Lung (tissue), 12 donors: Measurements from ENCODE around the gene ZNFX1. TPM values are rescaled to one million over a fixed set of nuclear protein-coding genes. Genes with fewer than 3 reads are reported as not detected.
"Not testable (repeated sequence)": the region's sequence is repeated elsewhere in the genome, so short reads cannot be mapped to it uniquely, and the experiment has no call there.

ENCODE experiments used
- ATAC-seq: fragments of 200-7000 bp; cut with Tn5 transposase; one replicate; pipeline ENCODE4 v1.9.1; 2020; ENCODE audit warnings: moderate number of reproducible peaks; ENCODE audit not compliant: insufficient read depth, low FRiP score
- DNase-seq, 3 donors: peaks; one replicate each; pipeline ENCODE4 v3.0.0-alpha.2; 2013 to 2017
- H3K27ac ChIP-seq, 2 donors: one replicate each; pipeline ENCODE4 v1.5.1; 2013; ENCODE audit warnings: mild to moderate bottlenecking in 2 of 2, moderate library complexity in 2 of 2, control low read depth in 1 of 2, inconsistent platforms in 1 of 2, low read depth in 1 of 2, low read length in 1 of 2
- H3K27me3 ChIP-seq, 3 donors: one replicate each; pipeline ENCODE4 v1.5.1; 2013; ENCODE audit warnings: low read length in 2 of 3; ENCODE audit not compliant: control insufficient read depth in 3 of 3, insufficient read depth in 3 of 3
- H3K36me3 ChIP-seq, 4 donors: one replicate each; pipeline ENCODE4 v1.5.1; 2013; ENCODE audit warnings: low read length in 4 of 4, mild to moderate bottlenecking in 1 of 4, moderate library complexity in 1 of 4; ENCODE audit not compliant: control insufficient read depth in 4 of 4, insufficient read depth in 4 of 4
- H3K4me1 ChIP-seq, 5 donors: one replicate each; pipeline ENCODE4 v1.5.1; 2013; ENCODE audit warnings: low read length in 5 of 5, mild to moderate bottlenecking in 2 of 5, moderate library complexity in 1 of 5; ENCODE audit not compliant: control insufficient read depth in 5 of 5, insufficient read depth in 5 of 5
- H3K4me3 ChIP-seq: one replicate; pipeline ENCODE4 v1.5.1; 2013; ENCODE audit warnings: mild to moderate bottlenecking, control low read depth, moderate library complexity
- H3K9ac ChIP-seq, 2 donors: one replicate each; pipeline ENCODE4 v1.5.1; 2013; ENCODE audit warnings: low read length in 2 of 2, control low read depth in 1 of 2; ENCODE audit not compliant: insufficient read depth in 1 of 2
- H3K9me3 ChIP-seq, 4 donors: one replicate each; pipeline ENCODE4 v1.5.1; 2013; ENCODE audit warnings: low read length in 3 of 4, mild to moderate bottlenecking in 1 of 4, moderate library complexity in 1 of 4; ENCODE audit not compliant: control insufficient read depth in 4 of 4, insufficient read depth in 3 of 4
- CTCF ChIP-seq: IDR thresholded peaks from 2 replicates; pipeline ENCODE4 v1.5.1; 2012; ENCODE audit warnings: mild to moderate bottlenecking; ENCODE audit errors: control extremely low read depth, extremely low read depth
- WGBS, 2 donors: extraction: QIAGEN DNeasy Blood & Tissue Kit; methylation state at CpG; one replicate each; pipeline ENCODE4 v1.1.7; 2013; 5-methylcytosine and 5-hydroxymethylcytosine counted together
- polyA plus RNA-seq, 2 donors: library from polyadenylated mRNA; stranded (reverse); fragments of 200-250 nt; gene quantifications; one replicate each; pipeline ENCODE4 v1.2.1, GENCODE V29; 2013
- total RNA-seq, 2 donors: library from RNA; depleted of rRNA in 1 of 2; stranded (reverse); fragments of >200 nt in 1 of 2; gene quantifications; one replicate each; pipeline ENCODE4 v1.2.1, GENCODE V29; 2014 to 2021
- donor health status: control.
- donor health status: control.
- donor health status: Bipolar disorder and iron deficiency.
- donor health status: healthy.
- donor health status: DM: yes; HTN: yes; CAD: no.

The ZNFX1 gene
- total and polyA plus RNA-seq, 4 donors, result 9.5 to 33.9 (median 24.1) TPM

GRCh38 chr20:49303065-49303552 lies 25.3 kb upstream of the ZNFX1 start:
- Histone ChIP-seq H3K27me3 (no peaks in the 10 kb centered on the region), H3K36me3 (no peaks in the 10 kb centered on the region), H3K4me3 (no peak overlapping the region), H3K4me1 (peaks cover 0 to 7% (median 0%) of the 10 kb centered on the region in 5 donors), H3K9me3 (no peaks in the 10 kb centered on the region), H3K9ac (no peak overlapping the region), H3K27ac (no peak overlapping the region)
- ATAC-seq (no peak), DNase-seq (peak in 2 of 3 donors; percentile 44 to 65)
- 16 to 37% methylated on average over 3 of the region's 3 CpGs for WGBS, 2 donors
- TF ChIP-seq CTCF, result no peak

- WGBS, 2 donors, result 54 to 75% methylated on average over 6 of the region's 6 CpGs
- Histone ChIP-seq H3K27me3 (no peaks in the 10 kb centered on the region), H3K4me3 (no peak overlapping the region), H3K4me1 (peaks cover 0 to 3% (median 0%) of the 10 kb centered on the region in 5 donors), H3K9me3 (no peaks in the 10 kb centered on the region), H3K9ac (no peak overlapping the region), H3K27ac (peak overlapping the region in 1 of 2 donors; percentile 80), H3K36me3 (peaks cover 0 to 5% (median 3%) of the 10 kb centered on the region in 4 donors)
- peak in 2 of 3 donors; percentile 28 to 37 for DNase-seq
- TF ChIP-seq CTCF, result no peak
- ATAC-seq, result no peak
Measured at GRCh38 chr20:49297605-49298530, 20.0 kb upstream of the ZNFX1 start.

DNA sequence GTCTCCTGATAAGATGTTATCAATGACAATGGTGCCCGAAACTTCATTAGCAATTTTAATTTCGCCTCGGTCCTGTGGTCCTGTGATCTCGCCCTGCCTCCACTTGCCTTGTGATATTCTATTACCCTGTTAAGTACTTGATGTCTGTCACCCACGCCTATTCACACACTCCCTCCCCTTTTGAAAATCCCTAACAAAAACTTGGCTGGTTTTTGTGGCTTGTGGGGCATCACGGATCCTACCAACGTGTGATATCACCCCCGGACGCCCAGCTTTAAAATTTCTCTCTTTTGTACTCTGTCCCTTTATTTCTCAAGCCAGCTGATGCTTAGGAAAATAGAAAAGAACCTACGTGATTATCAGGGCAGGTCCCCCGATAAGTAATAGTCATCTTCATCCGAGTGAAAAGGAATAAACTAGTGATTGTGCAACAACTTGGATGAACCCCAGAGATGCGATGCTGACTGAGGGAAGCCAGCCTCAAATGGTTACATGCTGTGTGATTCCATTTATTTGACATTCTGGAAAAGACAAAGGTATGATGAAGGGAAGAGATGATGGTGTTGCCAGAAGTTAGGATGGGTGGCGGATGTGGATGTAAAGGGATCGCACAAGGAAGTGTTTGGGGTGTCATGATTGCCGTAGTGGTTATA lies 16.3 kb upstream of the ZNFX1 start:
- Histone ChIP-seq H3K36me3 (peaks cover 18 to 30% (median 23%) of the 10 kb centered on the region in 4 donors), H3K4me1 (peaks cover 0 to 14% (median 0%) of the 10 kb centered on the region in 5 donors)
- 82 to 87% methylated on average over 13 to 14 of the region's 16 CpGs for WGBS, 2 donors
- not testable (repeated sequence) for H3K27me3 ChIP-seq, DNase-seq, H3K9ac ChIP-seq, H3K9me3 ChIP-seq, H3K27ac ChIP-seq, H3K4me3 ChIP-seq, ATAC-seq

GRCh38 chr20:49293122-49293521 lies 15.3 kb upstream of the ZNFX1 start:
- no peak for DNase-seq
- ATAC-seq, result no peak
- TF ChIP-seq CTCF, result no peak
- Histone ChIP-seq H3K4me3 (no peak overlapping the region), H3K27ac (no peak overlapping the region), H3K27me3 (no peaks in the 10 kb centered on the region), H3K9me3 (no peaks in the 10 kb centered on the region), H3K36me3 (peaks cover 26 to 40% (median 30%) of the 10 kb centered on the region in 4 donors), H3K4me1 (peaks cover 0 to 14% (median 0%) of the 10 kb centered on the region in 5 donors), H3K9ac (no peak overlapping the region)
- WGBS, 2 donors, result 95 to 96% methylated on average over 6 of the region's 6 CpGs
